SK-N-SH treated with all-trans-retinoic acid at 6 μM for 48 hours (cell line): ENCODE measurements around the gene SELP.

Experiments
- CREB5 ChIP-seq: fragments of 250-450 bp; sonication (Bioruptor Pico); IDR thresholded peaks from 2 replicates; pipeline ENCODE4 v1.5.1; 2020; ENCODE audit warnings: low read depth, mild to moderate bottlenecking, moderate library complexity
- ZFP30 ChIP-seq: fragments of 450-650 bp; formaldehyde crosslinking; IDR thresholded peaks from 2 replicates; pipeline ENCODE4 v1.5.0; 2022; ENCODE audit warnings: mild to moderate bottlenecking, moderate library complexity

GRCh38 chr1:169644297-169644696 lies 14.4 kb upstream of the SELP start:
- TF ChIP-seq ZFP30 (CRISPR knock-in tag): no peak
- no peak for TF ChIP-seq CREB5 (CRISPR knock-in tag)
